ENCODE data around the gene SPRYD4. TPM values are rescaled to one million over a fixed set of nuclear protein-coding genes. Genes with fewer than 3 reads are reported as not detected.
"Not testable (repeated sequence)": the region's sequence is repeated elsewhere in the genome, so short reads cannot be mapped to it uniquely, and the experiment has no call there.

The SPRYD4 gene
- total and polyA plus RNA-seq, 2 of the 4 experiments (the other 2 are of a cell fraction): 1.7 to 1.8 TPM

DNA sequence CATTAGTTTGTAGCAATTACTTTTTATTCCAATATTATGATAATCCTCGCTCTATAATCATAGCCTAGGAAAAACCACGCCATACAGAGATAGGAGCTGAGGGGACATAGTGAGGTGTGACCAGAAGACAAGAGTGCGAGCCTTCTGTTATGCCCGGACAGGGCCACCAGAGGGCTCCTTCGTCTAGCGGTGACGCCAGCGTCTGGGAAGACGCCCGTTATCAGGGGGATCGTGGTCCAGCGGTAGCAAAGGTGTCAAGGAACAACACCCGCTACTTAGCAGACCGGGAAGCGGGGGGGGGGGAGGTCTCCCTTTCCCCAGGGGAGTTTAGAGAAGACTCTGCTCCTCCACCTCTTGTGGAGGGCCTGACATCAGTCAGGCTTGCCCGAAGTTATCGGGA, 28.3 kb downstream of the SPRYD4 start:
- H3K9ac ChIP-seq (ENCODE audit: low read depth, low read length); H3K4me2 ChIP-seq (ENCODE audit: low read depth, low read length); H2AK9ac ChIP-seq (replicated peaks; ENCODE audit: low read depth, low read length, poor library complexity); H4K20me1 ChIP-seq (ENCODE audit: insufficient read depth, low read length); BruUV-seq (replicated peaks); H4K91ac ChIP-seq (ENCODE audit: insufficient read depth, low read depth, low read length); H3K9me1 ChIP-seq (ENCODE audit: insufficient read depth, low read length); H4K8ac ChIP-seq (ENCODE audit: low read depth in 2 of 2, low read length in 2 of 2); H3K36me3 ChIP-seq (ENCODE audit: control insufficient read depth, insufficient read depth, low read length); H3K14ac ChIP-seq (replicated peaks; ENCODE audit: low read depth, low read length); CTCF ChIA-PET; H3K27me3 ChIP-seq (ENCODE audit: control insufficient read depth, insufficient read depth, low read length); H3K4me3 ChIP-seq (ENCODE audit: insufficient read depth, low read depth, low read length); H2BK120ac ChIP-seq (ENCODE audit: low read depth, low read length); H3K4ac ChIP-seq (ENCODE audit: low read depth, low read length); H3K56ac ChIP-seq (ENCODE audit: extremely low read depth, insufficient read depth, low read length); H2AK5ac ChIP-seq (ENCODE audit: low read depth, low read length); H3K79me1 ChIP-seq (ENCODE audit: low read depth in 1 of 2, low read length in 2 of 2); dilution Hi-C loops (cut with HindIII; ENCODE audit: low sequenced_read_pairs, unreplicated experiment); H2BK15ac ChIP-seq (ENCODE audit: low read depth, low read length); intact Hi-C loops (cut with micrococcal nuclease); H4K5ac ChIP-seq (ENCODE audit: low read depth, low read length); H3K18ac ChIP-seq (ENCODE audit: low read depth, low read length); H2BK5ac ChIP-seq (ENCODE audit: low read depth, low read length, poor library complexity, severe bottlenecking); H3K27ac ChIP-seq (ENCODE audit: insufficient read depth, low read length); DNase-seq; H3K4me1 ChIP-seq (ENCODE audit: control insufficient read depth, insufficient read depth, low read length); H3K9me3 ChIP-seq (ENCODE audit: control insufficient read depth, insufficient read depth, low read length); H3K23ac ChIP-seq (ENCODE audit: low read depth, low read length); H2BK20ac ChIP-seq (ENCODE audit: low read depth, low read length); in situ Hi-C loops (cut with MboI; ENCODE audit: low sequenced_read_pairs): not testable (repeated sequence)
- 0 out of 2 replicates have a peak, but pooled peaks have one; percentile 24 for ATAC-seq (ENCODE audit: low read depth)
- POLR2A ChIA-PET (ENCODE audit: unreplicated experiment): interaction anchor here (0.6 kb wide), 1 partner anchor 62 kb away, joined by 6 read pairs; no protein-coding TSS in a partner anchor
- H2AFZ ChIP-seq (replicated peaks; ENCODE audit: low read length, poor library complexity): peak overlapping the region; percentile 84
- TF ChIP-seq RAD21 (IDR thresholded peaks at IDR 0.05; ENCODE audit: low read length) (peak; percentile 23; the same call in 1 of the 2 replicates), SMC3 (IDR thresholded peaks at IDR 0.05; ENCODE audit: low read depth, low read length) (peak; percentile 19; the same call in 1 of the 2 replicates)
- TF ChIP-seq, protein P1, sequence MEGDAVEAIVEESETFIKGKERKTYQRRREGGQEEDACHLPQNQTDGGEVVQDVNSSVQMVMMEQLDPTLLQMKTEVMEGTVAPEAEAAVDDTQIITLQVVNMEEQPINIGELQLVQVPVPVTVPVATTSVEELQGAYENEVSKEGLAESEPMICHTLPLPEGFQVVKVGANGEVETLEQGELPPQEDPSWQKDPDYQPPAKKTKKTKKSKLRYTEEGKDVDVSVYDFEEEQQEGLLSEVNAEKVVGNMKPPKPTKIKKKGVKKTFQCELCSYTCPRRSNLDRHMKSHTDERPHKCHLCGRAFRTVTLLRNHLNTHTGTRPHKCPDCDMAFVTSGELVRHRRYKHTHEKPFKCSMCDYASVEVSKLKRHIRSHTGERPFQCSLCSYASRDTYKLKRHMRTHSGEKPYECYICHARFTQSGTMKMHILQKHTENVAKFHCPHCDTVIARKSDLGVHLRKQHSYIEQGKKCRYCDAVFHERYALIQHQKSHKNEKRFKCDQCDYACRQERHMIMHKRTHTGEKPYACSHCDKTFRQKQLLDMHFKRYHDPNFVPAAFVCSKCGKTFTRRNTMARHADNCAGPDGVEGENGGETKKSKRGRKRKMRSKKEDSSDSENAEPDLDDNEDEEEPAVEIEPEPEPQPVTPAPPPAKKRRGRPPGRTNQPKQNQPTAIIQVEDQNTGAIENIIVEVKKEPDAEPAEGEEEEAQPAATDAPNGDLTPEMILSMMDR (conservative IDR thresholded peaks at IDR 0.05; ENCODE audit: low read depth, low read length): peak; percentile 35; the same call in 1 of the 2 replicates
- WGBS, 2 experiments (ENCODE audit: extremely low coverage in 2 of 2, insufficient read length in 1 of 2): no CpG with 5 or more reads among the region's 17 CpGs

DNA sequence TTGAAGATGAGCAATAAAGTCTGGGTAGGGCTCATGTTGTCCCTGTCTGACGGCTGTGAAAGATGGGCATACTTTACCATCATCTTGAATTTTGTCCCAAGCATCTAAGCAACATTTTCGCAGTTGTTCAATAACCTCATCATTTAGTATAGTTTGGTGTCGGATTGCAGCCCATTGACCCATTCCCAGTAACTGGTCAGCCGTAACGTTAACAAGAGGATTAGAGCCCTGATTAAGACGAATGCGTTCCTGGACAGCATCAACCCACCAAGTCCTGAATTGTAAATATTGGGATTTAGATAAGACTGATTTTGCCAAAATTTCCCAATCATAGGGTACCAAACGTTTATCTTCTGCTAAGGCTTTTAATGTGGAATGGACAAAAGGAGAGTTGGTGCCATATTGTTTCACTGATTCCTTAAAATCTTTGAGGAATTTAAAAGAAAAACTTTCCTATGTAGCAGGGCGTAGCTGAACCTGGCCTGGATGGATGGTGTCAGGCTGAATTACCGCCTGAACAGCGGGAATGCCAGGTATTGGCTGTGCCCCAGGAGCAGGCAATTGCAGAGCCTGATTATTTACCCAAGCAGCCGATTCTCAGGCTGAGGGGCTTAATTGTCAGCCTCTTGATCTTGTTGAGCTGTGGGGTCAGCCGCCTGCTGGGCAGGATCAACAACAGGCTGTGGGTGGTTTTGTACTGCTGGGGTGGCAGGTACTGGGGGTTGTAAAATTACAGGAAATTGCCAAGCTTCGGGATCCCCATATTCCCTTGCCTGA, 29.9 kb downstream of the SPRYD4 start:
- H4K91ac ChIP-seq (ENCODE audit: insufficient read depth, low read depth, low read length); H3K4me1 ChIP-seq (ENCODE audit: control insufficient read depth, insufficient read depth, low read length); H3K4ac ChIP-seq (ENCODE audit: low read depth, low read length); H3K27me3 ChIP-seq (ENCODE audit: control insufficient read depth, insufficient read depth, low read length); H3K9me3 ChIP-seq (ENCODE audit: control insufficient read depth, insufficient read depth, low read length); BruUV-seq (replicated peaks); CTCF ChIA-PET; H2AK9ac ChIP-seq (replicated peaks; ENCODE audit: low read depth, low read length, poor library complexity); H4K20me1 ChIP-seq (ENCODE audit: insufficient read depth, low read length); dilution Hi-C loops (cut with HindIII; ENCODE audit: low sequenced_read_pairs, unreplicated experiment); H3K14ac ChIP-seq (replicated peaks; ENCODE audit: low read depth, low read length); H3K4me3 ChIP-seq (ENCODE audit: insufficient read depth, low read depth, low read length); H3K4me2 ChIP-seq (ENCODE audit: low read depth, low read length); H3K36me3 ChIP-seq (ENCODE audit: control insufficient read depth, insufficient read depth, low read length); H2BK120ac ChIP-seq (ENCODE audit: low read depth, low read length); POLR2A ChIA-PET (ENCODE audit: unreplicated experiment); H3K9ac ChIP-seq (ENCODE audit: low read depth, low read length); H3K18ac ChIP-seq (ENCODE audit: low read depth, low read length); H3K56ac ChIP-seq (ENCODE audit: extremely low read depth, insufficient read depth, low read length); H4K8ac ChIP-seq (ENCODE audit: low read depth in 2 of 2, low read length in 2 of 2); H3K79me1 ChIP-seq (ENCODE audit: low read depth in 1 of 2, low read length in 2 of 2); H2AK5ac ChIP-seq (ENCODE audit: low read depth, low read length); DNase-seq; H3K23ac ChIP-seq (ENCODE audit: low read depth, low read length); in situ Hi-C loops (cut with MboI; ENCODE audit: low sequenced_read_pairs); ATAC-seq (ENCODE audit: low read depth); H3K27ac ChIP-seq (ENCODE audit: insufficient read depth, low read length); intact Hi-C loops (cut with micrococcal nuclease); H2BK20ac ChIP-seq (ENCODE audit: low read depth, low read length); H2AFZ ChIP-seq (replicated peaks; ENCODE audit: low read length, poor library complexity); H3K9me1 ChIP-seq (ENCODE audit: insufficient read depth, low read length); H2BK15ac ChIP-seq (ENCODE audit: low read depth, low read length); H2BK5ac ChIP-seq (ENCODE audit: low read depth, low read length, poor library complexity, severe bottlenecking); H4K5ac ChIP-seq (ENCODE audit: low read depth, low read length): not testable (repeated sequence)
- WGBS, 2 experiments (ENCODE audit: extremely low coverage in 2 of 2, insufficient read length in 1 of 2): no CpG with 5 or more reads among the region's 14 CpGs
